ENCODE measurements around the gene PLEKHA6.

Gene PLEKHA6

GRCh38 chr1:204198348-204199340 lies 161.1 kb downstream of the PLEKHA6 start:
- Histone ChIP-seq H3K9ac (ENCODE audit: low read length) (no peak overlapping the region), H3K56ac (ENCODE audit: low read length) (peak overlapping the region; percentile 44), H3K4ac (ENCODE audit: low read depth, low read length) (no peak overlapping the region), H3K4me3 (ENCODE audit: low read length) (no peak overlapping the region), H3K27me3 (ENCODE audit: insufficient read depth, low read length, poor library complexity) (no peaks in the 10 kb centered on the region), H4K8ac (ENCODE audit: low read depth, low read length) (no peak overlapping the region), H3K36me3 (ENCODE audit: control insufficient read depth, insufficient read depth, low read length) (no peaks in the 10 kb centered on the region), H3K18ac (ENCODE audit: low read length) (no peak overlapping the region), H3K79me1 (ENCODE audit: low read length) (no peaks in the 10 kb centered on the region), H2AK5ac (ENCODE audit: low read length) (no peak overlapping the region), H4K5ac (ENCODE audit: low read length) (no peak overlapping the region), H3K23ac (ENCODE audit: low read length) (no peak overlapping the region), H2BK5ac (ENCODE audit: low read length) (no peak overlapping the region), H3K4me2 (ENCODE audit: low read length) (no peak overlapping the region), H3K27ac (ENCODE audit: low read depth, low read length) (no peak overlapping the region), H2BK15ac (replicated peaks; ENCODE audit: low read depth) (no peak overlapping the region), H2BK120ac (ENCODE audit: low read depth, low read length) (no peak overlapping the region), H3K4me1 (ENCODE audit: control insufficient read depth, low read depth, low read length) (no peaks in the 10 kb centered on the region), H3K79me2 (ENCODE audit: control insufficient read depth, insufficient read depth, low read length) (no peaks in the 10 kb centered on the region)
- no CpG with 5 or more reads among the region's 18 CpGs for WGBS (ENCODE audit: extremely low coverage, insufficient coverage, low lambda C conversion rate)
- peak; percentile 97 for DNase-seq

GRCh38 chr1:204197068-204197467 lies 162.7 kb downstream of the PLEKHA6 start:
- Histone ChIP-seq H3K9ac (ENCODE audit: low read length) (no peak overlapping the region), H3K4me3 (ENCODE audit: low read length) (no peak overlapping the region), H2BK5ac (ENCODE audit: low read length) (no peak overlapping the region), H3K27me3 (ENCODE audit: insufficient read depth, low read length, poor library complexity) (no peaks in the 10 kb centered on the region), H2BK120ac (ENCODE audit: low read depth, low read length) (no peak overlapping the region), H3K4me1 (ENCODE audit: control insufficient read depth, low read depth, low read length) (no peaks in the 10 kb centered on the region), H3K23ac (ENCODE audit: low read length) (no peak overlapping the region), H2BK15ac (replicated peaks; ENCODE audit: low read depth) (no peak overlapping the region), H3K36me3 (ENCODE audit: control insufficient read depth, insufficient read depth, low read length) (no peaks in the 10 kb centered on the region), H3K4ac (ENCODE audit: low read depth, low read length) (no peak overlapping the region), H4K5ac (ENCODE audit: low read length) (no peak overlapping the region), H2AK5ac (ENCODE audit: low read length) (no peak overlapping the region), H3K27ac (ENCODE audit: low read depth, low read length) (no peak overlapping the region), H3K79me2 (ENCODE audit: control insufficient read depth, insufficient read depth, low read length) (no peaks in the 10 kb centered on the region), H3K79me1 (ENCODE audit: low read length) (no peaks in the 10 kb centered on the region), H3K4me2 (ENCODE audit: low read length) (no peak overlapping the region), H3K18ac (ENCODE audit: low read length) (no peak overlapping the region), H3K56ac (ENCODE audit: low read length) (no peak overlapping the region), H4K8ac (ENCODE audit: low read depth, low read length) (no peak overlapping the region)
- DNase-seq, result no peak
- no CpG with 5 or more reads among the region's 5 CpGs for WGBS (ENCODE audit: extremely low coverage, insufficient coverage, low lambda C conversion rate)

GRCh38 chr1:204196068-204196795 lies 163.5 kb downstream of the PLEKHA6 start, which contains the start of gene KISS1:
Gene KISS1 (minus strand): TSS chr1:204196491. CDS start chr1:204192876, 3,615 bp downstream.
- Histone ChIP-seq H3K4ac (ENCODE audit: low read depth, low read length) (no peak within 1 kb of the TSS), H3K27ac (ENCODE audit: low read depth, low read length) (no peak within 1 kb of the TSS), H3K18ac (ENCODE audit: low read length) (no peak within 1 kb of the TSS), H3K56ac (ENCODE audit: low read length) (no peak within 1 kb of the TSS), H3K79me2 (ENCODE audit: control insufficient read depth, insufficient read depth, low read length) (no peaks in the 10 kb centered on the region), H3K23ac (ENCODE audit: low read length) (no peak within 1 kb of the TSS), H2BK120ac (ENCODE audit: low read depth, low read length) (no peak within 1 kb of the TSS), H3K9ac (ENCODE audit: low read length) (no peak within 1 kb of the TSS), H3K27me3 (ENCODE audit: insufficient read depth, low read length, poor library complexity) (no peaks in the 10 kb centered on the region), H3K4me3 (ENCODE audit: low read length) (no peak within 1 kb of the TSS), H2BK5ac (ENCODE audit: low read length) (no peak within 1 kb of the TSS), H3K79me1 (ENCODE audit: low read length) (no peaks in the 10 kb centered on the region), H2BK15ac (replicated peaks; ENCODE audit: low read depth) (no peak within 1 kb of the TSS), H3K4me1 (ENCODE audit: control insufficient read depth, low read depth, low read length) (no peaks in the 10 kb centered on the region), H4K5ac (ENCODE audit: low read length) (no peak within 1 kb of the TSS), H3K36me3 (ENCODE audit: control insufficient read depth, insufficient read depth, low read length) (no peaks in the 10 kb centered on the region), H3K4me2 (ENCODE audit: low read length) (no peak within 1 kb of the TSS), H2AK5ac (ENCODE audit: low read length) (no peak within 1 kb of the TSS), H4K8ac (ENCODE audit: low read depth, low read length) (no peak within 1 kb of the TSS)
- DNase-seq, result peak; percentile 44
- WGBS (ENCODE audit: extremely low coverage, insufficient coverage, low lambda C conversion rate), result no CpG with 5 or more reads among the region's 18 CpGs

- no peak overlapping the region for H2BK15ac ChIP-seq (replicated peaks; ENCODE audit: low read depth)
- no peak overlapping the region for H3K56ac ChIP-seq (ENCODE audit: low read length)
- H3K27me3 ChIP-seq (ENCODE audit: insufficient read depth, low read length, poor library complexity), result peaks cover 1% of the 10 kb centered on the region
- no peak overlapping the region for H3K18ac ChIP-seq (ENCODE audit: low read length)
- H3K4me1 ChIP-seq (ENCODE audit: control insufficient read depth, low read depth, low read length), result no peaks in the 10 kb centered on the region
- H4K8ac ChIP-seq (ENCODE audit: low read depth, low read length), result no peak overlapping the region
- no CpG with 5 or more reads among the region's 7 CpGs for WGBS (ENCODE audit: extremely low coverage, insufficient coverage, low lambda C conversion rate)
- H3K36me3 ChIP-seq (ENCODE audit: control insufficient read depth, insufficient read depth, low read length), result no peaks in the 10 kb centered on the region
- no peak overlapping the region for H2AK5ac ChIP-seq (ENCODE audit: low read length)
- H3K4ac ChIP-seq (ENCODE audit: low read depth, low read length), result no peak overlapping the region
- H3K27ac ChIP-seq (ENCODE audit: low read depth, low read length), result no peak overlapping the region
- no peaks in the 10 kb centered on the region for H3K79me2 ChIP-seq (ENCODE audit: control insufficient read depth, insufficient read depth, low read length)
- H3K23ac ChIP-seq (ENCODE audit: low read length), result no peak overlapping the region
- DNase-seq, result no peak
- H3K4me3 ChIP-seq (ENCODE audit: low read length), result no peak overlapping the region
- H4K5ac ChIP-seq (ENCODE audit: low read length), result no peak overlapping the region
- no peak overlapping the region for H3K4me2 ChIP-seq (ENCODE audit: low read length)
- H3K79me1 ChIP-seq (ENCODE audit: low read length), result no peaks in the 10 kb centered on the region
- no peak overlapping the region for H2BK5ac ChIP-seq (ENCODE audit: low read length)
- no peak overlapping the region for H2BK120ac ChIP-seq (ENCODE audit: low read depth, low read length)
- H3K9ac ChIP-seq (ENCODE audit: low read length), result no peak overlapping the region
Observed at GRCh38 chr1:204194771-204195170, 165.0 kb downstream of the PLEKHA6 start.

GRCh38 chr1:204194080-204194479 lies 165.6 kb downstream of the PLEKHA6 start:
- WGBS (ENCODE audit: extremely low coverage, insufficient coverage, low lambda C conversion rate), result no CpG with 5 or more reads among the region's 2 CpGs
- no peak overlapping the region for H3K23ac ChIP-seq (ENCODE audit: low read length)
- no peaks in the 10 kb centered on the region for H3K36me3 ChIP-seq (ENCODE audit: control insufficient read depth, insufficient read depth, low read length)
- H3K27ac ChIP-seq (ENCODE audit: low read depth, low read length), result no peak overlapping the region
- H3K56ac ChIP-seq (ENCODE audit: low read length), result no peak overlapping the region
- no peak overlapping the region for H3K4ac ChIP-seq (ENCODE audit: low read depth, low read length)
- no peaks in the 10 kb centered on the region for H3K4me1 ChIP-seq (ENCODE audit: control insufficient read depth, low read depth, low read length)
- H4K8ac ChIP-seq (ENCODE audit: low read depth, low read length), result no peak overlapping the region
- H3K4me2 ChIP-seq (ENCODE audit: low read length), result no peak overlapping the region
- no peak overlapping the region for H2AK5ac ChIP-seq (ENCODE audit: low read length)
- DNase-seq, result no peak
- H2BK5ac ChIP-seq (ENCODE audit: low read length), result no peak overlapping the region
- peaks cover 2% of the 10 kb centered on the region for H3K27me3 ChIP-seq (ENCODE audit: insufficient read depth, low read length, poor library complexity)
- no peak overlapping the region for H3K4me3 ChIP-seq (ENCODE audit: low read length)
- no peak overlapping the region for H2BK120ac ChIP-seq (ENCODE audit: low read depth, low read length)
- H3K9ac ChIP-seq (ENCODE audit: low read length), result no peak overlapping the region
- no peak overlapping the region for H4K5ac ChIP-seq (ENCODE audit: low read length)
- no peak overlapping the region for H2BK15ac ChIP-seq (replicated peaks; ENCODE audit: low read depth)
- no peaks in the 10 kb centered on the region for H3K79me2 ChIP-seq (ENCODE audit: control insufficient read depth, insufficient read depth, low read length)
- no peaks in the 10 kb centered on the region for H3K79me1 ChIP-seq (ENCODE audit: low read length)
- H3K18ac ChIP-seq (ENCODE audit: low read length), result no peak overlapping the region

Data from mesendoderm (in vitro differentiated cells).